GM18520 (cell line): Measurements from ENCODE around the gene DPH5.
"Not testable (repeated sequence)": the region's sequence is repeated elsewhere in the genome, so short reads cannot be mapped to it uniquely, and the experiment has no call there.

ENCODE experiments used
- ATAC-seq: cut with Tn5 transposase; IDR thresholded peaks from one replicate; pipeline ENCODE4 v1.9.1; 2021; ENCODE audit not compliant: unreplicated experiment

DPH5 gene

DNA sequence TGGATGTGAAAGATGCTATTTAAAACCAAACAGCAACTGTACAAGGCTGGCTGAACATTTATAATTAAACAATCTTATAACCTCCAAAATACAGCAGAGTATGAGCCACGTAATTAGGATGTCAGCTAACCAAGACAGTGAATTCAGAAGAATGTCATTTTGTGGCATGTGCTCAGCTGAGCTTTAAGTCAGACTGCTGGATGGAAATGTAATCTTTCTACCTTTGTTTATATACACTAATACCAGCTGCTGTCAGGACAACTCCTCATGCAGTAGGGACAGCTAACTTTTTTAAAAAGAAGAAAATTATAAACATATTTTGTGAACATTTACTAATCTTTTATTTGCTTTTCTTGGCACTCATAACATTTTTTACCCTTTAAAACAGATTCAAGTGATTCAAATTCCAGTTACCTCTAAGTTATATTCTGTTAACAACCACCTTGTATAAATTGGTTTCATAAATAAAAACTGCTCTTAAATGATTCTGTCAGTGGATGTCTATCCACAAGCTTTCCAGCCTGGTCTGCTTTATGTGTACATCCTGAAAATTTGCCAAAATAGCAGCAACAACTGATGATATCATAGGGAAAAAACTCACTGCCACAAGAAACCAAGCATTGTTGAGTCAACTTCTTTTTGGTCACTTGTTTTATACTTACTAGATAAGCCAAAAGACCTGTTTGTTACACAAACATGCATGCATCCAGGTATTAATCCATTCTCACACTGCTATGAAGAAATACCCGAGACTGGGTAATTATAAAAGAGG lies 36.1 kb downstream of the DPH5 start:
- no peak for ATAC-seq

DNA sequence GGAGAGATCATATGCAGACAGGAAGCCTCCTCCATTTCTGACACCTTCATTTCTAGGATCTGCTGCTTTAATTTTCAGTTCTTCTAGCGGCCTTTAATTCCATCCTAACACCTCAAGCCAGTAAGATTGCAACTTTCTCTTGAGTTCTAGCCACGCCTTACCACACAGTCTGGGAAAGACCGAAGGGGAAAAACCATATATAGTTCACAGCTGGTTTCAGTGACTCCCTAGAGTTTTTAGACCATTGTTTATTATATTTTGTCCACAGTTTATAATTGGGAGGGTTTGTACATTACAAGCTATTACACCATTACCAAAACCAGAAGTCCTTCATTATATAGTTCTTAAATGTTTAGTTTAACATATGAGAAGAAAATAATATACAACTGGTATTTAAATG lies 37.5 kb downstream of the DPH5 start:
- no peak for ATAC-seq

DNA sequence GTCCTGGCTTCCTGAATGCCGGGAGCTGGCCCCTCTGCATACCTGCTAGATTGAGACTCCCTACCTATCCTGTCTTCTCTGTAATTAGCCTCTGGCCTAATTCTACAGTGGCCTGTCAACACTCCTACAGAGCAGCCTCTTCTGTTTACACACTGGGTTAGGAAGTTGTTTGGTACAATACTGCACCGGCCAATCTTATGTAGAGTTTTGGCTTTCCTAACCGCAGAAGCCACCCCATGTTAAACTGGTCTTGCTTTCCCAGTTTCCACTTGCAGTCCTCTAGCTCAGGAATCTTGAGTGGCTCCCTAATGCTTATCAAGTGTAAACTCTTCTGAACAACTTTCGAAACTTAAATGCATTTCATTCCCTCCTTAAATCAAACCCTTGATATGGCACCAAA lies 42.8 kb downstream of the DPH5 start:
- no peak for ATAC-seq

DNA sequence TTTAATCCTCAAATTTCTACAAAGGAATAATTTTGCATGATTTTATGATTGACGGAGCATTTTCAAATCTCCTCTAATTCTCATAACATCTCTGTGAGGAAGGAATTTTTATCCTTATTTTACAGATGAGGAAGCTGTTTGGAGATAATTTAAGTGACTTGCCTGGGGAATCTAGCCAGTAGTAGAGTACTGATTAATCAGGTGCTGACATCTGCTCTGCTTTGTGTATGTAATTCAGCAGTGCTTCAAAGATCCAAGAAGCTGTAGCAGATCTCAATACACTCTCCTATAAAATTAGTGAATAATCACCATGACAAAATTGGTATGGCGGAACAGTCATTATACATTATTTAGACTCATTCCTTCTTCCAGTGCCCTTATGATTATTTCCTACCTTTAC lies 46.0 kb downstream of the DPH5 start:
- ATAC-seq = no peak

DNA sequence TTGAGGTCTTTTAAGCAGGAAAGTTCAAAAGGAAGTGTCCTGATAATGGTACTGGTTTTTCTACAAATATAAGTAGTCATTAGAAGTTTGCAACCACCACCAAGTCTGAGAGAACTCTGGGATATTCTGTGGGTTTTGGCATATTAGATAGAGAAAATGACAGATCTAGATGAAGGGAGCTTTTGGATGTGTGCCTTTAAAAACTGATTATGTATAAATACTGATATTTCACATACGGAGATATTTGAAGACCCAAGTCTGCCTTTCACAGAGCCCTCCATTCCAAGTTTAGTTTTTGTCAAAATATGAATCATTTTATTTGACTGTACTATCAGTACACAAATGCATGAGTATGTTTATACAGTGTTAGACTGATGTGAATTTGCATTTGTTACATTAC lies 48.6 kb downstream of the DPH5 start:
- ATAC-seq = no peak

DNA sequence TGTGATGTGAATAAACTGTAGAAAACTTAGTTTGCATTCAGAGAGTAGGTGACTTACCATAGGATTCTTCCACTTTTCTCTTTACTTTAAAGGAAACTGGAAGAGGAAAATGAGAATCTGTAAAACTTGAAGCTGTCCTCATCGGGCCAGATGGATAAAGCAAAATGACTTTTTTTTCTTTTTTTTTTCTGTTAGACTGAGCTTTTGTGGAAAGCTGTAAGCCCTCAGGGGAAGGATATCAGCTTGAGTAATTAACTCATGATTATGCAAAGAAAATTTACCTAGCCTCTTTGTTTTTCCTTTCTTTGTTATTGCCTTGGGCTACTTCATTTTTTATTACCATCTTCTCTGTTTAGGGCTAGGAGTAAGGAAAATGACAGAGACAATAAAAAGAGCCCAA lies 53.4 kb downstream of the DPH5 start:
- ATAC-seq = no peak

DNA sequence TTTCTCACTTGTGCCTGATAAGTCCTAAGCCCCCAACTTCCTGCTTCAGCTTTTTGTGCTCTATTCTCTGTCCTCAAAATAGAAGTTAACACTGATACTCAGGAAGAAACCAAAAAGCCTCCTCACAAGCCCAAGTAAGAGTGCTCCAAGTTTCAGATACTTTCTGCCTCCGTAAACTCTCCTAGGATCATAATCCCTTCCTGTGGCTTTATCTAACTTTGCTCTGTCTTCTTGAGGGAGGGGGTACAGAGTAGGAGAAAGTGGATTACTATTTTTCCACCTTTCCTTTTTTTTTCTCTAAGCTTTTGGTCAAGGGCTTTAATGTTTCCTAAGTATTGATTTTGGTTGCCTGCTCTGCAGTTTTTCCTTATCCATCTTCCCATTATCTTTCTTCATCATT lies 54.6 kb downstream of the DPH5 start:
- no peak for ATAC-seq

DNA sequence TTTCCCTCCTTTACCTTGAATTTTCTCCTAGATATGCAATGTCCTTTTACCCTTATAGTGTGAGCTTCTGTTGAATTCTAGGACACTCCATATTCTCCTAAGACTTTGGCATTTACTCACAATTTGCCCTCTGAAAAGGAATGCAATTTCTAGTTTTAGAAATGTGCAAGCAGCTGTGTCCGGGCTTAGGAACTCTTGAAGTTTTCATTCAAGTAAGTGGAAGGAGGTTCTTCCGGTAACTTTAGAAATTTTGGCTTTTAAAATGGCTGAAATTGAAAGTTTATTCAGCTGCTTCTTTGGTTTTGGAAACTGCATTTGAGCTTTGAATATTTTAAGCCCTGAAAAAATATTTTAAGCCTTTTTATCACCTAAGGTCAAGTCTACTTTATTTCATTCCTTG lies 56.3 kb downstream of the DPH5 start:
- no peak for ATAC-seq

DNA sequence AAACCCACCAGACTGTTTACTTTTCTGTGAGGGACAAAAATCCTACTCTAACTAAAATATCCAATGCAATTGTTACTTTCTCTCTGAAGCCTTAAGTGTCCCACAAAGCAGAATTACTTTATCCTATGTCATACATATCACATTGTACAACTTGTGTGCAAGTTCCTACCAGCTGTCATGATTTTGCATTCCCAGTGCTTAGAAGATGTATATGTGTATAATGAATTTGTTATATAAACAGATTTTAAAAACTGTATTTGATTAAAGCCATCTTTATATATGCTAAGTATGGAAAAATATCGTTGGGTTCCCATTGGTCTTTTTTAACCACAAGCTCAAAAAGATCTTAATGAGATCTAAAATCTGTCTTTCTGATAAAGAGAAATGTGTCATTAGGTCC lies 57.0 kb downstream of the DPH5 start:
- ATAC-seq = no peak

DNA sequence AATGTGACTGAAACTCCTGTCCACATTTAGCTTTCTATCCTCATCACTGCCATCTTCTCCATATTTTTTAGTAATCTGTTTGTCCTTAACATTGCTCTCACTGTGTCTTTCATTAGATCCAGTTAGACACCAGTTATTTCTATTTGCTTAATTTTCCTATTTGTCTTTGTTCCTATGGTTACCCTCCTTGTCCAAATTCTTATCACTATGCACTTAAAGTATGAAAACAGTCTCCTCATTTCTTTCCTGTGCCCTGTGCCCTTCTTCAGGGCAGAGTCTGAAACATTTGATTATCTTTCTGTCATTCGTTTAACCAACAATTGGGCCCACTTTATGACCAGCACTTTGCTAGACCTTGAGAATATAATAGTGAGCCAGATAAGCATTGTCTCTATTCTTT lies 65.5 kb downstream of the DPH5 start:
- ATAC-seq = no peak

DNA sequence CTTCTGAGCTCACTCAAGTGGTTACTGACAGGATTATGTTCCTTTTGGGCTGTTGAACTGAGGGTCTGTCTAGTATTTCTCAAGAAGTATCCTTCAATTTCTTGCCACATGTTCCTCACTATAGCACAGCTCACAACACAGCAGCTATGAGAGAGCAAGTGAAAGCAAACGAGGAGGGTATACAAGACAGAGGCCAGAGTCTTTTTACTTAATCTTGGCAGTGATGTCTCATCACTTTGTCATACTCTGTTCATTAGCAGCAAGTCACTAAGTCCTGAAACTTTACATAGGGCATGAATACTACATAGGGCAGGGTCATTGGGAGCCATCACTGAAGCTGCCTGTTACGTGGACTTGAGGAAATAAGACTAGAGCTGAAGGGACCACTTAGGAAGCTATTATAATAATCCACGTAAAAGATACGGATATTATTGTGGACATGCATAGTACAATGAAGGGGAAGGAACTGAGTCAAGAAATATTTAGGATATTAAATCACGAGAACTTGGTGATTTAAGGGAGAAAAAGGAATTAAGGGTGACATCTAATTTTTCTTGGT lies 66.0 kb downstream of the DPH5 start:
- ATAC-seq = no peak

DNA sequence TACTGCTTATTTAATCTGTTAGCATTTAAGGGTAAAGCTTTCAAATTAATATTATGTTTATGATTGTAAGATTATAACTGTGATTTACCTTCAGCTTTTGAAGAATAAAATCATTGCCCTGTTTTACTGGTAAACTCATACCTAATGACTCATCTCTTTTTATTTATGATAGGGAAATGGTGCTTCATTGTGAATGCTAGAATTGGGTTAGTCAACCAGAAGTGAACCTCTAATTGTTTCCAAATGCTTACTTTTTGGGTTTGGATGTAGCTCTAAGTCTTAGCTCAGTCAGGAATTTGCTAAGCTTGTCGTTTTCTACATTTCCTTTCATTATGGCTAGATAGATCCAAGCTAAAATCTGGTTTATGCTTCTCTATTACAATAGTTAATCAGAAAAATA lies 70.3 kb downstream of the DPH5 start:
- no peak for ATAC-seq

DNA sequence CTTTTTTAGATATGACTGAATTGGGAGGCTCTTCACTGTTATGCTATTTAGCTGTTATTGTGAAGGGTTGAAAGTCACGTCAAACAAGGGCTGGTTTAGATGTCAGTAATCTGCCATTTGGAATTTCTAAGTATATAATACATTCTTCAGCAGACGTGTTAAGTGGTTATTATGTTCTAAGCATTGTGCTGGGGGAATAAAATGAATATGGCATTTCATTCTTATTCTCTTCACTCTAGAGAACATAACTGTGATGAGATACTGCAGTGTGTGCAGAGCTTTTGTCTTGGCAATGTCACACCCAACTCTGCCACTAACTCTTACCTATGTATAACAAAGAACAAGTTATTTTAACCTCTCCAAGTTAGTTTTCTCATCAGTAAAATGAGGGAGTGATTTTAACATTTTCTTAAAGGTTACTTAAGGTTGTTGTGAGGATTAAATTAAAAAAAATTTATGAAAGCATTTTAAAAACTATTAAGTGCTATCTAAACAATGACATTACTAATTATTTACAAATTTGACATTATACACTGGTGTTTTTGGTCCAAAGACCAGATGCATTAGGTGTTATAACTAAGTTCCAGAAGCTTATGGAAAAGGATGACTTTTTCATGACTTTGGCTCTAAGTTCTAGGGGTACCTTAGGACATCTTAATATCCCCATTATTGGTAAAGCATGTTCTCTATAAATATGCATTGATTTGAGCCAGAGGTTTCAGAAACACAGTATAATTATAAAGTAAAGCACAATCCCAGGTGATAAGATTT lies 71.4 kb downstream of the DPH5 start:
- ATAC-seq = no peak

DNA sequence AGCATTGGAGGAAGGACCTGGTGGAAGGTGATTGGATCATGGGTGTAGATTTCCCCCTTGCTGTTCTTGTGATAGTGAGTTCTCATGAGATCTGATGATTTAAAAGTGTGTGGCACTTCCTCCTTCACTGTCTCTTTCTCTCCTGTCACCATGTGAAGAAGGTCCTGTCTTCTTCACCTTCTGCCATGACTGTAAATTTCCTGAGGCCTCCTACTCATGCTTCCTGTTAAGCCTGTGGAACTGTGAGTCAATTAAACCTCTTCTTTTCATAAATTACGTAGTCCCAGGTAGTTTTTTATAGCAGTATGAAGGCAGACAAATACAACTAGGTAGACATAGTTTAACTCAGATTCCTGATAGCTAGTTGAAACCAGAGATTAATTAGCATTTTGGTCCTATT lies 72.6 kb downstream of the DPH5 start:
- ATAC-seq = not testable (repeated sequence)

DNA sequence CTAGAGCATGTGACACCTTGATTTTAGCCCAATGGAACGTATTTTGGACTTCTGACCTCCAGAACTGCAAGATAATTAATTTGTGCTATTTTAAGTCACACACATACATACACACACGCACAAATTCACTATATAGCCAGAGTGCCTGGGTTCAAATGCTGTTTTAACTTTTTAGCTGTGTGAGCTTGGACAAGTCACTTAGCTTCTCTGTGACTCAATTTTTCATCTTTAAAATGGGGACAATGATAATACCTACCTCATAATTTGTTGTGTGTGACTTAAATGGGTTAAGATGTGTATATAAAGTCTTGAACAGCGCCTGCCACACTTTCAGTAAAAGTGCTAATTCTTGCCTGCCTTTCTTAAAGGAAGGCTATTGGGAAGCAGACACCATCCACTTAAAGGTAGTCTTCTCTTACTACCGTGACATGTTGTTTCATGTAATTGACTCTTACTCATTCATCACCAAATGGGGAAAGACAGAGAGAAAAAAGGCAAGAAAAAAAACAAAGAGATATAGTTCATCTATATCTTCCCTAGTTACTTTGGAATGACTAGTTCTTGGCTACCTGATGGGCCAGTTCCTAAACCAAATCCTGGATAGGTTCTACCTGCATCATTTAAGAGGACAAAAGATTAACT lies 73.4 kb downstream of the DPH5 start:
- no peak for ATAC-seq

DNA sequence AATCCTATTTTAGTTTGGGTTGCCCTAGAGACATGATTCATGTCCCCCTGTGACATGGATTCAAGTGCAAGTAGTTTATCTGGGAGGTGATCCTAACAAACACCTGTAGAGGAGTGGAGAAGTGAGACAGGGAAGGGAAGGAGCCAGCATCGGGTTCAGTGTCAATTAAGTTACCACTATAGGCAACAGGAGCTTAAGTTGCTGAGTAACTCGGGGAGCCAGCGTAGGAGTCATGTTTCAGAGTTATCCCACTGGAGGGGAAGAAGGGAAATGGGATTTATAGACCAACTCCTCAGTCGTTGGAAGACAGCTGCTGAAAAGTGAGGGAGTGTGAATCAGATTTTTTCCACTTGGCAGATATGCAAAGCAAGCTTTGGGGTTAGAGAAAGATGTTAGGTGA lies 74.8 kb downstream of the DPH5 start:
- no peak for ATAC-seq

DNA sequence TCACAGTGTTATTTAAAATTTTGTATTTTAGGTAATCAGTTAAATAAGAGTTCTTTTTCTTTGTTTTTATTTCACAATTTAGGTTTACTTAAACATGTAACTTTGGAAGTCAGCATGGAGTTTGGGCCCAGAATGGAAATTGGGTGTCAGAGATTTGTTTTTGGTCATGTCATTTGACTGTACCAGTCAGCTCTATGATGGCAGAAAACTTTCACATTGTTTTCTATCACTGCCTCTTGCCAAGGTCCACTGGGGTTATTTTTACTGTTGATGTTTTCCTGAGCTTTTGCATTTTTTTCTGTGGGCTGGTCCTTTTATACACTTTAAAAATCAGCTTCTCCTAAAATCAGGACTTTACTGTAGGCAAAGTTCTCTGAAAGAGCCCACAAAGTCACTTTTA lies 75.2 kb downstream of the DPH5 start:
- no peak for ATAC-seq

DNA sequence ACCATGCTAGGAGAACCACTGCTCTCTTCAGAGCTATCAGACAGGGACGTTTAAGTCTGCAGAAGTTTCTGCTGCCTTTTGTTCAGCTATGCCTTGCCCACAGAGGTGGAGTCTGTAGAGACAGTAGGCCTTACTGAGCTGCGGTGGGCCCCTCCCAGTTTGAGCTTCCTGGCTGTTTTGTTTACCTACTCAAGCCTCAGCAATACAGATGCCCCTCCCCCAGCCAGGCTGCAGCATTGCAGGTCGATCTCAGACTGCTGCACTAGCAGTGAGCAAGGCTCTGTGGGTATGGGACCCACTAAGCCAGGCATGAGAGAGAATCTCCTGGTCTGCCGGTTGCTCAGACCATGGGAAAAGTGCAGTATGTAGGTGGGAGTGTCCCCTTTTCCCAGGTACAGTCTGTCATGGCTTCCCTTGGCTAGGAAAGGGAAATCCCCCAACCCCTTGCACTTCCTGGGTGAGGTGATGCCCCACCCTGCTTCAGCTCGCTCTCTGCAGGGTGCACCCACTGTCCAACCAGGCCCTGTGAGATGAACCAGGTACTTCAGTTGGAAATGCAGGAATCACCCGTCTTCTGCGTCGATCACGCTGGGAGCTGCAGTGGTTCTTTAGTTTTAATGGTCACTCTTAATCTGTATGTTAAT lies 75.9 kb downstream of the DPH5 start:
- not testable (repeated sequence) for ATAC-seq

DNA sequence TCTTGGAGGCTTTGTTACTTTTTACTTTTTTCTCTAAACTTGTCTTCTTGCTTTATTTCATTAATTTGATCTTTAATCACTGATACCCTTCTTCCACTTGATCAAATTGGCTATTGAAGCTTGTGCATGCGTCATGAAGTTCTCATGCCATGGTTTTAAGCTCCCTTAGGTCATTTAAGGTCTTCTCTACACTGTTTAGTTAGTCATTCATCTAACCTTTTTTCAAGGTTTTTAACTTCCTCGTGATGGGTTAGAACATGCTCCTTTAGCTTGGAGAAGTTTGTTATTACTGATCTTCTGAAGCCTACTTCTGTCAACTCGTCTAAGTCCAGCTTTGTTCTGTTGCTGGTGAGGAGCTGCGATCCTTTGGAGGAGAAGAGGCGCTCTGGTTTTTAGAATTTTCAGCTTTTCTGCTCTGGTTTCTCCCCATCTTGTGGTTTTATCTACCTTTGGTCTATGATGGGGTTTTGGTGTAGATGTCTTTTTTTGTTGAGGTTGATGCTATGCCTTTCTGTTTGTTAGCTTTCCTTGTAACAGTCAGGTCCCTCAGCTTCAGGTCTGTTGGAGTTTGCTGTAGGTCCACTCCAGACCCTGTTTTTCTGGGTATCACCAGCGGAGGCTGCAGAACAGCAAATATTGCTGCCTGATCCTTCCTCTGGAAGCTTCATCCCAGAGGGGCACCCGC lies 76.7 kb downstream of the DPH5 start:
- ATAC-seq = not testable (repeated sequence)

DNA sequence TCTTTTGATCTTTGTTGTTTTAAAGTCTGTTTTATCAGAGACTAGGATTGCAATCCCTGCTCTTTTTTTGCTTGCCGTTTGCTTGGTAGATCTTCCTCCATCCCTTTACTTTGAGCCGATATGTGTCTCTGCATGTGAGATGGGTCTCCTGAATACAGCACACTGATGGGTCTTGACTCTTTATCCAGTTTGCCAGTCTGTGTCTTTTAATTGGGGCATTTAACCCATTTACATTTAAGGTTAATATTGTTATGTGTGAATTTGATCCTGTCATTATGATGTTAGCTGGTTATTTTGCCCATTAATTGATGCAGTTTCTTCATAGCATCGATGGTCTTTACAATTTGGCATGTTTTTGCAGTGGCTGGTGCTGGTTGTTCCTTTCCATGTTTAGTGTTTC lies 77.8 kb downstream of the DPH5 start:
- ATAC-seq = not testable (repeated sequence)

DNA sequence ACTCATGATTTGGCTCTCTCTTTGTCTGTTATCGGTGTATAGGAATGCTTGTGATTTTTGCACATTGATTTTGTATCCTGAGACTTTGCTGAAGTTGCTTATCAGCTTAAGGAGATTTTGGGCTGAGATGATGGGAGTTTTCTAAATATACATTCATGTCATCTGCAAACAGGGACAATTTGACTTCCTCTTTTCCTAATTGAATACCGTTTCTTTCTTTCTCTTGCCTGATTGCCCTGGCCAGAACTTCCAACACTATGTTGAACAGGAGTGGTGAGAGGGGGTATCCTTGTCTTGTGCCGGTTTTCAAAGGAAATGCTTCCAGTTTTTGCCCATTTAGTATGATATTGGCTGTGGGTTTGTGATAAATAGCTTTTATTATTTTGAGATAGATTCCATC lies 79.5 kb downstream of the DPH5 start:
- ATAC-seq = not testable (repeated sequence)
